ENCODE data around the gene GSG1.

Gene GSG1

GRCh38 chr12:13119826-13120225, 16.4 kb upstream of the GSG1 start:
- H3K27ac ChIP-seq: no peak overlapping the region
- TF ChIP-seq CTCF (IDR thresholded peaks at IDR 0.05) (no peak), ZFX (IDR thresholded peaks at IDR 0.05; ENCODE audit: borderline replicate concordance) (no peak)

GRCh38 chr12:13117029-13117428, 13.6 kb upstream of the GSG1 start:
- TF ChIP-seq CTCF (IDR thresholded peaks at IDR 0.05): no peak
- TF ChIP-seq ZFX (IDR thresholded peaks at IDR 0.05; ENCODE audit: borderline replicate concordance): no peak
- H3K27ac ChIP-seq: no peak overlapping the region

GRCh38 chr12:13116259-13116658, 12.8 kb upstream of the GSG1 start:
- TF ChIP-seq ZFX (IDR thresholded peaks at IDR 0.05; ENCODE audit: borderline replicate concordance): no peak
- no peak for TF ChIP-seq CTCF (IDR thresholded peaks at IDR 0.05)
- no peak overlapping the region for H3K27ac ChIP-seq

- H3K27ac ChIP-seq: no peak overlapping the region
- TF ChIP-seq CTCF (IDR thresholded peaks at IDR 0.05) (no peak), ZFX (IDR thresholded peaks at IDR 0.05; ENCODE audit: borderline replicate concordance) (no peak)
These were observed 11.0 kb upstream of the GSG1 start for GRCh38 chr12:13114251-13115052.

- no peak overlapping the region for H3K27ac ChIP-seq
- TF ChIP-seq ZFX (IDR thresholded peaks at IDR 0.05; ENCODE audit: borderline replicate concordance): no peak
- TF ChIP-seq CTCF (IDR thresholded peaks at IDR 0.05): no peak
These were observed 9.5 kb upstream of the GSG1 start for GRCh38 chr12:13112968-13113367.

- H3K27ac ChIP-seq: no peak overlapping the region
- TF ChIP-seq ZFX (IDR thresholded peaks at IDR 0.05; ENCODE audit: borderline replicate concordance) (no peak), CTCF (IDR thresholded peaks at IDR 0.05) (no peak)
These were observed 3.2 kb upstream of the GSG1 start for GRCh38 chr12:13106666-13107065.

- H3K27ac ChIP-seq: no peak overlapping the region
- no peak for TF ChIP-seq ZFX (IDR thresholded peaks at IDR 0.05; ENCODE audit: borderline replicate concordance)
- no peak for TF ChIP-seq CTCF (IDR thresholded peaks at IDR 0.05)
These were observed 2.3 kb upstream of the GSG1 start for GRCh38 chr12:13105781-13106180.

Measured in 22Rv1 (cell line).